Measurements from ENCODE around the gene ST6GALNAC6. TPM values are rescaled to one million over a fixed set of nuclear protein-coding genes. Genes with fewer than 3 reads are reported as not detected.

ST6GALNAC6 gene
- total RNA-seq, 1 donor from 2014 or later: 19.5 TPM

Small RNA genes within 50 kb of the gene (small RNA-seq; reads per million reads assigned to genes)
- gene MIR4672 (ENCODE audit: low replicate concordance) (not detected), gene RNA5SP296 (ENCODE audit: low replicate concordance) (not detected)

Other genes with a start within 250 kb of the ST6GALNAC6 start
- gene CFAP157, start 192.6 kb downstream of the ST6GALNAC6 start, total RNA-seq: 0.10 TPM
- 11.8 TPM for gene PTRH1, start 183.9 kb downstream of the ST6GALNAC6 start, total RNA-seq
- gene TTC16, start 183.5 kb downstream of the ST6GALNAC6 start, total RNA-seq: not detected
- gene TOR2A, start 164.3 kb downstream of the ST6GALNAC6 start, total RNA-seq: 4.4 TPM
- gene SH2D3C, start 120.9 kb downstream of the ST6GALNAC6 start, total RNA-seq: 5.7 TPM
- gene CDK9, start 113.6 kb downstream of the ST6GALNAC6 start, total RNA-seq: 24.9 TPM
- 21.7 TPM for gene FPGS, start 96.7 kb downstream of the ST6GALNAC6 start, total RNA-seq
- 9.1 TPM for gene ENG, start 44.9 kb downstream of the ST6GALNAC6 start, total RNA-seq
- 47.1 TPM for gene AK1, start 21.9 kb downstream of the ST6GALNAC6 start, total RNA-seq
- 8.9 TPM for gene ST6GALNAC4, start 17.4 kb upstream of the ST6GALNAC6 start, total RNA-seq
- 1.2 TPM for gene PIP5KL1, start 31.2 kb upstream of the ST6GALNAC6 start, total RNA-seq
- 11.2 TPM for gene DPM2, start 38.3 kb upstream of the ST6GALNAC6 start, total RNA-seq
- 14.0 TPM for gene EEIG1, start 81.4 kb upstream of the ST6GALNAC6 start, total RNA-seq
- gene NAIF1, start 167.7 kb upstream of the ST6GALNAC6 start, total RNA-seq: 4.7 TPM
- 27.9 TPM for gene SLC25A25, start 168.6 kb upstream of the ST6GALNAC6 start, total RNA-seq
- 25.8 TPM for gene PTGES2, start 228.1 kb upstream of the ST6GALNAC6 start, total RNA-seq
- 14.6 TPM for gene LCN2, start 249.8 kb upstream of the ST6GALNAC6 start, total RNA-seq